NCI-H1417 treated with DMSO at 0.1 percent for 48 hours (cell line): ENCODE data around the gene CCDC6.
"Not testable (repeated sequence)": the region's sequence is repeated elsewhere in the genome, so short reads cannot be mapped to it uniquely, and the experiment has no call there.

Experiments used
- DNase-seq: peaks from one replicate; lab custom pipeline; 2025; lab: John Stamatoyannopoulos, UW

CCDC6 gene

DNA sequence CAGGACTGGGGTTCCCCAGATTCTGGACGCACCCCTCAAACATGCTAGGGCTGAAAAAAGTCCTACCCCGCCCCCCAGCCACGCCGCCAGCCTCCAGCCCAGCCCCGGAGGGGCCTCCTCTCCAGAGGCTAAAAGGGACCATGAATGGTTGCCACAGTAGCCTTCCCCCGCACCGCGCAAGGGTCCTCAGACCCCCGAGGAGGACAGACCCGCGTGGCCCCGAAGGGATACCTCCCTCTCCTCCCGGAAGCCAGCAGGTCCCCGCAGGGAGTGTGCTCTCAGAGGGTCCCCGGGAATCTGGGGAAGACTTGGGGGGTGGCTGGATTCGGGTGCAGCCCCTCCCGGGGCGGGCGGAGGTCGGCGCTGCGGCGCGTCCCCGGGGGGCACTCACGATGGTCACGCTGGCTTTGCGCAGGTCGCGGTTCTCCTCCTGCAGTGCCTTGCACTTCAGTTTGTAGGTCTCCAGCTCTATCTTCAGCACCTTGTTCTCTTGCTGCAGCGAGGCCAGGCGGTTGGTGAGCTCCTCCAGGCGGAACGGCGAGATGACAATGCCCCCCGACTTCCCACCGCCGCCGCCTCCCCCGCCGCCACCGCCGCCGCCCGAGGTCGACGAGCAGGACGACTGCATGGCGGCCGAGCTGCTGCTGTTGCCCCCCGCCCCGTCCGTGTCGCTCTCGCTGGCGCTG lies 482 bp downstream of the CCDC6 start:
- DNase-seq = no peak

DNA sequence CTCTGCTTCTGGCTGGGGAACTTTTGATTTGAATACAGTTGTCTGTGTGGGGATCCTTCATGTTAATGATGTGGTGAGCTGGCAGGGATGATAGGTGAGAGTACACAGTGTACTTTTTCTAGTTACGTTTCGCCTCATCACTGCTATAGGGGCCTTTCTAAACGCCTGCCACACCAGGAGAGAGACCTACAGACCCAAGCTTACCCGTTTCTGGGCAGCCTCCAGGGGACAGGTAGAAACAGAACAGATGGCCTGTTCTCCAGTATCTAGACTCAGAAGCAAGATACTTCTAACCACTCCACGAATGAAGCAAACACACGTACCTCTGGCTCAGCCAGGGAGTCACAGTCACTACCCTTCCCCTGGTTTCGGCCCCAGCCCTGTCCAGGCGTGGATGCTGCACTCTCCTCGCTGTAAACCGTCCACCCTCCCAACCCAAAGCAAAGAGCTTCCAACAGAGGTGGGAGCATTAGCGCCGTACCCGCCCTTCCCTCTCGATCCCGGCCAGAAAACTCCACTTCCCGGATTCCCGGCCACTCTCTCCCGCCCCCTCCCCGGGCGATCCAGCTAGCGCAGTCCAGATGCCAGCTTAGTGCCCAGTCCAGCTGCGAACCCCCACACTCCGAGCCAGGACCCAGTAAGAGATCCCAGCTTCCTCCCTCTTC lies 1.2 kb downstream of the CCDC6 start:
- DNase-seq = no peak

DNA sequence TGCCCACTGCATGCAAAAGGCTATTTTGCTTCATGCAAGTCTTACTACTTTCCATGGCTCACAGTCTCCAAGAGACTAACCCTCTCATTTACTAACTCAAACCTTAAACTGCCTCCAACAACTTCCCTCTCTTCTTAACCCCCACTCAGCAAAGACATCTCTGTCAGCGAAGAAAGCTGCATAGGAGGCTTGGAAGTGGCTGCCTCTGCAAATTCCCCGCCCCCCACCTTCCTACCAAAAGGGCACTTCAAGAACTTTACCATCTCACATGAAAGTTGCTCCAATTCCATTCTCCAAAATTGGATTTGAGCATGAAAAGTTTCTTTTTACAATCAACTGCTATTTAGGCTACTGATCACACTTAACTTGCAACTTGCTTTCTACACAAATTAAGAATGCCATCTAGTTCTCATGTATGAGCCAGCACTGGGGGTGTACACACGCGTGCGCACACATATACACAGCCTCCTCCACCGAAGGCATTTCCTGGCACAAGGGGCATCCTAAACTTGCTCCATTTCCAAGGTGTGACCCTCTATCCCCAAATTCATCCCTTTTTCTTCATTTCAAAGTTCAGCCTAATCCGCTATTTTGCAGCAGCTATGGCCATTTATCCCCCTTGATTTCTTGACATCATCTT lies 1.8 kb downstream of the CCDC6 start:
- DNase-seq = no peak

DNA sequence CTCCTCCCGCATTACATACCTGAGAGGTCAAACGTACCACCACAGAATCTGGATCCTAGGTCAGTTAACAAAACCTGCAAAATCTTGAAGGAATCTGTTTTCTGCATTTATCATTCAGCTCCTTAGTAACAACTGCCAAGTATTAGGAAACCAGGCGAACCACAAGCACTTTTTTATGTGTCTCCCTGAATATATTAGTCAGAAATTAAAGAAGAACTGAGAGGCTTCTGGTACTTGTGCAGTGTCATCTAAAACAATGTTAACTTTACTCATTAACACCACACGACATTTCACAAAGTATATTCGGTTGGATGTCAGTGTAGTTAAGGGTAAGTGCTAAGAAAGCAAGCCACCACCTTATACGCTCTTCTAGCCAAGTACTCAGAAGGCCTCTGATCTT lies 2.5 kb downstream of the CCDC6 start:
- DNase-seq = no peak

DNA sequence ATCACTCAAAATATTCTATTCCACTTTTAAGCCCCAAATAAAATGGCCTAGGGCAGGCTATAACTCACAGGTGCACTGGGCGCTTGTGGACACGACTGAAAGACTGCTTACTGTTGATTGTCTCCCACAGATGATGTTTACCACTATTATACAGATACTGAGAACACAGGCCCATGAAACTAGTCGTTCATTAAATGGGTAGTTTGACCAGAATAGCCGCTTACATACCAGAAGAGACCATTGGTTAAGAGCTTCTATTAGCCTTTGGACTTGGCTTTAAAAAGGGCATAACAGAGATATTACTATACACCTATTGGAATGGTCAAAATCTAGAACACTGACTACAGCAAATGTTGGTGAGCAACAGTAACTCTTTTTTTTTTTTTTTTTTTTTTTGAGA lies 4.3 kb downstream of the CCDC6 start:
- DNase-seq = no peak

DNA sequence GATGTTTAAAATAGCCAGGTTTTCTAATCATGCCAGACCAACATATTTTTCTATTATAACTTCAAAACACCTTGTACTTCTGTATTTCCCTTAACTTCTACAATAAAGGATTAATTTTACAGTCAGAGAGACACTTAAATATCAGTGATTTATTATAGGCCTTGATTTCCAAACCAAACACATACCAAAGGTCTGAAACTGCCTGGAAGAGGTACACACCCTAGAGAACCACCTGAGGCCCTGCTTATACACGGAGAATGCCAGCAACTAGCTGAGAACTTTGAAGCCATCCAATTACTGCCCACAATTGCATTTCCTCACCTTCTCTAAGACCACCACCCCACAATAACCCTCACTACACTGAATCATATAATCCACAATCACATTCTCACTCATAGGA lies 4.9 kb downstream of the CCDC6 start:
- no peak for DNase-seq

DNA sequence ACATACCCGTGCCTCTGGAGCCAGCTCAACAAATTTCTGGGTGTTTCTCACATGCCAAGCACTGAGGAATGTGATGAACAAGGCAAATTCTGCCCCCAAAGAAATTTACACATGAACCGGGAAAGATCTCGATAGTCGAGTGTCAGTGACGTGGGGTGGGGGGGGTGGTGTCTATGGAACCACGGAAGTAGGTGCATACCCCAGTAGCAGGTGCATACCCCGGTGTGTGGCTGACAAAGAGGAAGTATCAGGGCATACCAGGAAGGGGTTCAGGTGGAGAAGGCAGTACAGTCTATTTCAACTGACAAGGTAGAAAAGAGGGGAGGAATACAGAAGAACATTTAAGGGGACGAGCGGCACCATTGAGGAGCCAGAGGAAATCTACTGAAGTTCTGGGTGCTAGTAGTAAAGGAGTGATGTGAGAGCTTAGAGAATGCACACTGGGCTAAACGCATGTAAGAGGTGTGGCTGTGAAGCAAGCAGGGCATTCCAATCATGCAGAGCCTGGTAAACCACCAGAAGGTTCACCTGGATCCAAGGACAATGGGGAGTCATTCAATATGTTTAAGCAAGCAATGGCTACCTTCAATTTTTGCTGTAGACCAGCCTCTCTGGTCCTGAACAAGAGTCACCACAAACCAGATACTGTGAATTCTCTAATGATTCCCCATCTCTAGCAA lies 6.2 kb downstream of the CCDC6 start:
- DNase-seq = no peak

DNA sequence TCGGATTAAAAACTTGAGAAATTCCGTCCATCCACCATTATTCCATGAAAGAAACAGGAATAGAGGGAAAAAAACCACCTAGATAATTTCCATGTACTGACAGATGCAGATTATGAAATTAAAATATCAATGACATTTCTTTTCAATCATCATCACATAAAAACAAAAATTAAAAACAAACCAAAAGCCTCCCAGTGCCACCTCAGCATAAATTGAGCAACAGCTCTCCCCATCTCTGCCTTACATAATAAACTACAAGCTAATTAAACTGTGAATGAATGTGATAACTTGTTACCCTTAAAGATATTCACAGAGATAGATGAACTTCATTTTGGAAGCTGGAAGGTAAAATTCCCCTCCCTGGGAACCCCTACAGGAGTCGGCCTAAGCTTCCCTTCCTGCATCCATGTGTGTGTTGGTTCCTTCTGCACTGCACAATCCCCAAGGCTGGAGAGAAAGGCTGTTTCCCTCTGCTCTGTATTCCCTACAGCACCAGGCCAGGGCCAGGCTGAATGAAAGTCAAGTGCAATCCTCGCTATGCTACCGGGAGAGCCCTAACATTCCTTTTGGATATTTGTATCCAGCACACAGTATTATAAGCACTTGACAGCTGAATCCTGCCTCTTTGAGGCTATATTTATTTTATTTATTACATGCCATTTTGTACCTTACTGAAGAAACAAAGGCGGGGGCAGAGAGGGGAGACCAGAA lies 8.1 kb downstream of the CCDC6 start:
- DNase-seq = no peak

DNA sequence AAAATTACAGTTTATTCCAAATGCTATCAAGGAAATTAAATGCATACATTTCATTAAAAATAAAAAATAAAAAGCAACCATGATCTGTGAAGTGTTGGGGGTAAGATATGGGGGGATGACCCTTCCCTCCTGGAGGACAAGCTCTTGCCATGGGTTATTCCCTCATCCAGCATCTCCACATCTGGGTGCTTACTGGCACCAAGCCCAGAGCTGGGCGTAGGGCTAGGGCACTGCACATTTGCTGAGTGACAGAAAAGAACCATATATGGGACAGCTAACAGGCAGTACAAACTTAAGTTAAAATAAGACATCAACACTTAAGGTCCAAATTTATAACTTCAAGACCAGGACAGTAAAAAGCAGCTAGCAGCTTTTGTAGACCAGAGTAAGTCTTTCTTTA lies 10.2 kb downstream of the CCDC6 start:
- DNase-seq = no peak

DNA sequence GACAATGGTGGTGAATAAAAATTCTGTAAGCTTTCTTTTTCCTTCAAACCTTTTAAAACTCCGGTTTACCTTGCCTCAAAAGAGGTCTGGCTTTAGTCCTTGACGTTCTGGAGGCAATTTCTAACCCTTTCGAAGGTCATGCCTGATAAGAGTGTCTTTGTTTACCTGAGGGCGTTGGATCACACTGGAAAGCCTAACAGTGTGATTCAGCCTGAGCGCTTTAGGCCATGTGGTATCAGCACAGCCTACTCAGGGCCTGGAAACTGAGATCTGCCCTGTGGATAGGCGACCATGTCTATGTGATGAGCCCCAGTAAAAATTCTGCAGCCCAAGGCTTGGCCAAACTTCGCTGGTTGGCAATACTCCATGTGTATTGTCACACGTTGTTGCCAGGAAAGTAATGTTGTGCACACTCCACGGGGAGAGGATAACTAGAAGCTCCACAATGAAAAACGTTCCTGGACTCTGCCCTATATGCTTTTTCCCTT lies 10.7 kb downstream of the CCDC6 start:
- DNase-seq = no peak

DNA sequence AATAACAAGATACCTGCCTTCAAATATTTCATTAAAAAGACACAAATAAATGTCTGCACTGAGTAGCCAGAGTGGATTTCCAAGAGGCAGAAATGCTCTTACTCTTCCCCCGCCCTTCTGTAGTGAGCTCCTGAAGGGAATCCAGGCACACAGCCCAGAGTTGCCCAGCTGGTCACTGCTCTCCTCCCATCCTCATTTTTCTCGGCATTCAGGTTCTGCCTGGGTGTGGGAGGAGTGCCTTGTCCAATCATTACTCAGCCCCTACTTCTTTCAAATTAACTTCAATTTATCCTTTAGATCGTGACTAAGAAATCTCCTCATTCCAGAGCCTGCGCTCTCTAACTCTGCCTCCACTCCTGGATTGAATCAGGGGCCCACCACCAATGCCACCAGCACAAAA lies 12.2 kb downstream of the CCDC6 start:
- no peak for DNase-seq

DNA sequence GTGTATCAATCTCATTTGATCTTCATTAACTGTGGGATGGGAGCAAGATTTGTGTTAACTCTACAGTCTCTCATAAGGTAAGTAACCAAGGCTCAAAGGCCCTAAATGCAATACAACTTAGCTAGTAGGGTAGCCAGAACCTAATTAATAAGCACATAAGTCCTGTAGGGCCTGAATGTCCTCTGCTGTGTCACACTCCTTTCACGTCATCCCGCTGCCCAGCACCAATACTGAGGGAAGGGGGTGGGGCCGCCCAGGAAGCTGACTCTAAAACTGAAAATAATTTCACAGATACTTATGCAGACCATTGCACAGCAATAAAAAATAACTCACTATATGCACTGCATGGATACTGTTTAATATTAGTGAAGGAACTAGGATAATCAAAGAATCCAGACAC lies 13.7 kb downstream of the CCDC6 start:
- no peak for DNase-seq

DNA sequence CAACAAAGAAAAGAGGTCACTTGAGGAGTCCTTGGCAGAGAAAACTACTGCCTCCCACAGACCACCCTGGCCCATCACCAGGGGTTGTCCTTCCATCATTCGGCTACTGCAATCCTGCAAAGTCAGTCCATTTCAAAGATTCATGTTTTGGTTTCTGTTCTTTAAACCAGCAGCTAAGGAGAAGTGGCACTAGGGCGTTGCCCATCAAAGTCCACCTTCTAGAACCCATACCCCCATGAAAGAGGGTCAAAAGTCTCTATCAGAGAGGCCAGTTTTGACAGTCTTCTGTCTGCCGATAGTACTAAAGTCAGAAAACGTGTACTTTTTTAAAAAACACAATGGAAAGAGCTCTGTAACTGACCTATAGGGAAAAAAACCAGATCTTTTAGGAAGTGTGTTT lies 14.4 kb downstream of the CCDC6 start:
- no peak for DNase-seq

DNA sequence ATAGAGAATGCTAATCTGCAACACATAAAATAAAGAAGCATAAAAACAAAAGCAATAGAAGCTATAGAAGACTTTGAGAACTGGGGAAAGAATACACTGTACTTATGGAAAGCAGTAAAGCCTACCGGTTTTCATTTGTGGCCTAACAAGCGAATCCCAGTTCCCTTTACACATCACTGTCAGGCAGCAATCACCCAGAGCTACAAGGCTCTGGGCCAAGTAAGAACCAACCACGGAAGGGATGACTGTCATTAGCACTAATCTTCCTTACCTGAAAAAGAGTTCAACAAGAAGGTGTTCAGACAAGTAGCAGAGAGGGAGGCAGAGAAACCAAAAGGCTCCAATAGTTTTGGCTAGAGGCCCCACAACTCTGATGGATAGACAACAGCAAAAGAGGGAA lies 15.0 kb downstream of the CCDC6 start:
- DNase-seq = no peak

DNA sequence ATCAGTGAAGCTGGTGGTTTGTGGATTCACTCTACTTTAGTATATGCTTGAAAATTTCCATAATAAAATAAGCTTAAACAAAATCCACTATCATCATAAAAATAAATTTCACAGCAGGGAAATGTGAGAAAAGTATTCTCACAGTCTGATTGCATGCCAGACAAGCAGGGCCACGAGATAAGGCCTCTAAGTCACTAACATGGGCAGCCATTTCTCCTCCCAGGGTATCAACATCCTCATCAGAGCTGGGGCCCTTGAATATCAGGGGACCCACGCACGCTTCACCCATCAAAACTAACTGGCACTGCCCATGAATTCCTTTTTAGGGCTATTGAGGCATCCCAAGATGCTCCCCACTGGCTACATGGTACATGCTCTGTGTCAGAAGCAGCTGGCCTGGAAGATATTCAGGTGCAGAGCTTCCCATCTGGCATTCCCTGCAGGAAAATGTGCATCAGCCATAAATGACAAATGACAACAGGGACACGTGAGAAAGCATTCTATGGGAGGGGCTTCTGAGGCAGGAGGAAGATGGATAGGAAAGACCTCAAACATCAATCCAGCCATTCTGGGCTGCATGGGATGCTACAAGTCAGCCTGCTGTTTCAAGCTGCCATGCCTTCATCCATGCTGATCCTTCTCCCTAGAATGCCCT lies 17.4 kb downstream of the CCDC6 start:
- no peak for DNase-seq

DNA sequence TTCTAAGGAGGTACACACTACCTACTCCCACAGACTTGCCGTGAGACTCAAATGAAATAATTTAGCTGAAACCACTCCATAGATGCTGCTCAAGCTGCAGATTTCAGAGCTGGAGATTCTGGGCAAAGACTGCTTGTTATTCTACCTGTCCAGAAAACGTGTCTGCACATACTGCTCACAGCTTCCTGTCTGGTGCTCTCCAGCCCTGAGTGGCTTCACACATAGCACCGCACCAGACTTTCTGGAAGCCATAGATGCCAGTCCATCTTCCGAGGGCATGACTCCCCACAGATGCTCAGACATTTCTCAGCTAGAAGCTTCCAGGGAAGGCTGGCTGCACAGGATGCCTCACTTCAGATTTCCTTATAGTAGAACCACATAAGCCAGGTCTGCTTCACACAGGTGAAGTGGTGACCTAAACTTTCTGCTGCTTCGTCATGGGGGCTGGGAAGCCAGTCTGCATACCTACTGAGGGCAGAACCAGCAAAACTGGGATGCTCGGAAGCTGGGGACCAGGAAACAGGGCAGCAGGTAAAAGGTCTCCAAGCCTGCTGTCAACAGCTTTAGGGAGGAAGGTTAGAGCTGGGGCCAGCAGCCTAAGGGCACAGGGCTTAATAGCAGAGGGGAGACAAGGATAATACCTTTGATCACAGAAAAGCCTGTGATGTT lies 18.2 kb downstream of the CCDC6 start:
- DNase-seq = no peak

DNA sequence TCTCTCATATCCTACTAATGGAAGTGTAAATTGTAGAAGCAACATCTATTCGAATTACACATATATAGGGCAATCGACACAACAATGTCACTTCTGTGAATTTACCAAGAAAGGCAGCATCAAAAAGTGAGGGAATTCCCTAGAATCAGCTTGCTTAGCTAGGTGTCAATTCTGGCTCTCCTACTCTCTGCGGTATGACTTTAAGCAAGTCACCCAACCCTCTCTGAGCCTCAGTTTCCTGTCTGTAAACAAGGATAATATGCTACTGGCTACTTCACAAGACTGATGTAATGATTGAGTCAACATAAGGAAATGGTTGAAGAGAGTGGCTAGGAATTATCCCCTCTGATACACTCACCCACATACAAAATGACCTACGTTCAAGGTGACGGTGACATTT lies 19.4 kb downstream of the CCDC6 start:
- DNase-seq = no peak

DNA sequence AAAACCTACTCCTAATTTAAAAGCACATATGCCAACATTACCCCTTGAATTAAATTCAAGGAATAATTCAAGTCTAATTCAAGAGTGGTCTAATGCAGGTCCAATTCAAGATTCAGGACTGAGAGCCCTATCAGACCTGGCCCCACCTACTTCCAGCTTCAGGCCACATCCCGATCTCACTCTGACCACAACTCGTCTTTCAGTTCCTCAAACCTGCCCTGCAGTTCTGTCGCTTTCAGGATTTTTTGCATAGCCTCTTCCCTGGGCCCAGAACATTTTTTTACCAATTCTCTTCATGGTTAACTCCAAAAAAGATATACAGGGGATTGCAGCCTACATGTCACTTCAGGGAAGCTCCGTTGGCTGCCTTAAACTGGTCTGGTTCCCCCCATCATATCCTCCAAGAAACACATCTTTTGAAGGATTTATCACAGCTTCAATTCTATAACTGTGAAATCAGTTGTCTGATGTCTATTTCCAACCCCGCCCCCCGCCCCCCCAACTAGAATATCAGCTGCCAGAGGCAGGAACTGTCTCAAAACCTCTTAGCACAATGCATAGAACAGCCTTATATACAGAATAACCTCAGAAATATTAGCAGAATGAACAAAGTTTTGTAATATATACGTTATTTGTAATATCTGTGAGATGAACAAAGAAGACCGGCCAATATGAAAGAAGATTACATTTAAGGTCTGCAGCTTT lies 20.8 kb downstream of the CCDC6 start:
- no peak for DNase-seq

DNA sequence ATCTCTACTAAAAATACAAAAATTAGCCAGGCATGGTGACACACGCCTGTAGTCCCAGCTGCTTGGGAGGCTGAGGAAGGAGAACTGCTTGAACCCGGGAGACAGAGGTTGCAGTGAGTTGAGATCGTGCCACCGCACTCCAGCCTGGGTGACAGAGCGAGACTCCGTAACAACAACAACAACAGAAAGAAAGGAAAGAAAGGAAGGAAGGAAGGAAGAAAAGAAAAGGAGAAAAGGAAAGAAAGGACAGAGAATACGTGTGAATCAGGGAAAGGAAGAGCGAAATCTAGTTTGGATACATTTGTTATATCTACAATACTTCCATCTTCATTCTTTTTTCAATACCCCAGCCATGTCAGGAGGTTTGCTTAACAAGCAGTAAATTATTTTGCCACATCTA lies 21.5 kb downstream of the CCDC6 start:
- not testable (repeated sequence) for DNase-seq

DNA sequence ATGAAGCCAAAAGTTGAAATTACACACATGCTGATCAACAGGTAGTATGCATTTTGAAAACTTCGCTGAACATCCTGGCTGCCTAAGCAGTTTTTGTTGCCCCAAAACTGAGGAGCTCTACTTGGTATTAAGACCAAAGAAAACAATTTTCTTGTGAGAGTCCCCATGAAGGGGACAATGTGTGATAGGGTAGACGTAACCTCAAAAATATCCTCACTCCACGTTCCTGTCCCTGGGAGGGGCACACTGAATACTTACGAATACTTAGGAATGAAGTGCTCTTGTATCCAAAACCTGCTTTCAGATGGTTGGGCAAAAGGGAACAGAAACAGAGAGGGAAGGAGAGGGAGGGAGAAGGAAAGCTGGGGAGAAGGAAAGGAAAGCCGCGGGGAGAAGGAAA lies 24.7 kb downstream of the CCDC6 start:
- DNase-seq = no peak
